Subcutaneous adipose tissue (tissue), 4 donors: ENCODE data around the gene ZMYND15. TPM values are rescaled to one million over a fixed set of nuclear protein-coding genes. Genes with fewer than 3 reads are reported as not detected.

Experiments used
- total RNA-seq, 4 donors: library from RNA; depleted of rRNA; stranded (reverse); fragments of >200 nt; gene quantifications; one replicate each; pipeline ENCODE4 v1.1.0, GENCODE V29; 2016
- TF ChIP-seq, protein P1 (sequence below): fragments of 450-650 bp; IDR thresholded peaks from one replicate; pipeline ENCODE4 v1.5.1; 2016; ENCODE audit warnings: low read depth, mild to moderate bottlenecking, control low read depth, antibody characterized with exemption, moderate library complexity

Gene ZMYND15
- total RNA-seq, 4 donors from 2014 or later: 0.65 to 4.6 (median 1.0) TPM

DNA sequence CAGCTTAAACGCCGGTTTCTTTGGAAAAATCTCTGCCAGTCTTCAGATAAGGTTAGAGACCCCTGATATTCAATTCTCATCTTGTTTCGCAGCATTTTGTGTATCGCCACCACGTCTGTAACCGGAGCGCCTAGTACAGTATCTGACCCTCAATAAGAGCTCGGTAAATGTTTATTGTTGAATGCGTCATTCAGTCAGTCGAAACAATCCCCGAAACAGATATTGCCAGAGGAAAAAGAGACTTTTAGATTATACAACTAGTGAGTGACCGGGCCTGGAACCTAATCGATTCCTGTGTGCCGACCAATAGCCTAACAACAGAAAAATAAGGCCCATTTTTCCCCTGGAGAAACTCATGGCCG, 36.3 kb upstream of the ZMYND15 start:
- TF ChIP-seq, protein P1, sequence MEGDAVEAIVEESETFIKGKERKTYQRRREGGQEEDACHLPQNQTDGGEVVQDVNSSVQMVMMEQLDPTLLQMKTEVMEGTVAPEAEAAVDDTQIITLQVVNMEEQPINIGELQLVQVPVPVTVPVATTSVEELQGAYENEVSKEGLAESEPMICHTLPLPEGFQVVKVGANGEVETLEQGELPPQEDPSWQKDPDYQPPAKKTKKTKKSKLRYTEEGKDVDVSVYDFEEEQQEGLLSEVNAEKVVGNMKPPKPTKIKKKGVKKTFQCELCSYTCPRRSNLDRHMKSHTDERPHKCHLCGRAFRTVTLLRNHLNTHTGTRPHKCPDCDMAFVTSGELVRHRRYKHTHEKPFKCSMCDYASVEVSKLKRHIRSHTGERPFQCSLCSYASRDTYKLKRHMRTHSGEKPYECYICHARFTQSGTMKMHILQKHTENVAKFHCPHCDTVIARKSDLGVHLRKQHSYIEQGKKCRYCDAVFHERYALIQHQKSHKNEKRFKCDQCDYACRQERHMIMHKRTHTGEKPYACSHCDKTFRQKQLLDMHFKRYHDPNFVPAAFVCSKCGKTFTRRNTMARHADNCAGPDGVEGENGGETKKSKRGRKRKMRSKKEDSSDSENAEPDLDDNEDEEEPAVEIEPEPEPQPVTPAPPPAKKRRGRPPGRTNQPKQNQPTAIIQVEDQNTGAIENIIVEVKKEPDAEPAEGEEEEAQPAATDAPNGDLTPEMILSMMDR: no peak

DNA sequence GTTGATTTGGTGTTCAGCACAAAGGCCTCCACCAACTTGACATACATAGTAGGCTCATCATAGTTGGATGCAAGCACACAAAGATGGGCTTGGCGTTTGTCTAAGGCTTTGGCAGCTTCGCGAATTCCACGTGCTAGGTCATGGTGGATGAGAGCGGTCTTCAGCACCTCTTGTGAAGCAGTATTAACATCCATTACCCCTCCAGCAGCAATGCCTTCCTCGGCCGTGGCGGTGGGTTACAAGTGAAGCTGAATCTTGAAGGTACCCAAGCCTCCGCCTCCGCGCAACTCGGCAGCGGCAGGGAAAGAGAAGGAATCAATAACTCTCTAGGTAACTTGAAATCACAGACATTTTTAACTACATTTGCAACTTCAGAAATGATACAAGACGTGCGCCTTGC, 34.6 kb upstream of the ZMYND15 start:
- TF ChIP-seq, protein P1: no peak

DNA sequence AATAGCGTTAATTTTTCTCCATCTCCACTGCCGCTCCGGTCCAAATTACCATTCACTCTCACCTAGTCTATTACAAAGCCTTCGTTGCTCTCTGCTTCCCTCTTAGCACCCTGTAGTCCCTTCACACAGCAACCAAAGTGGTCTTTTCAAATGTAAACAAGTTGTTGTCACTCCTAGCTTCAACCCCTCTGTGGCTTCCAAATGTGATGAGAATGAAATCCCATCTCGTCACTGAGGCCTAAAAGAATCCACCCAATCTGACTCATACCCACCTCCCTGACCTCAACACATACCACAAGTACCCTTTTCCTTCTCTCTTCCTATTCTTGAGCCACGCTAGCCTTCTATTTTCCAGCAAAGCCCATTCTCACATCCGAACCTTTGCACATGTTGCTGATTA, 33.5 kb upstream of the ZMYND15 start:
- TF ChIP-seq, protein P1: no peak

DNA sequence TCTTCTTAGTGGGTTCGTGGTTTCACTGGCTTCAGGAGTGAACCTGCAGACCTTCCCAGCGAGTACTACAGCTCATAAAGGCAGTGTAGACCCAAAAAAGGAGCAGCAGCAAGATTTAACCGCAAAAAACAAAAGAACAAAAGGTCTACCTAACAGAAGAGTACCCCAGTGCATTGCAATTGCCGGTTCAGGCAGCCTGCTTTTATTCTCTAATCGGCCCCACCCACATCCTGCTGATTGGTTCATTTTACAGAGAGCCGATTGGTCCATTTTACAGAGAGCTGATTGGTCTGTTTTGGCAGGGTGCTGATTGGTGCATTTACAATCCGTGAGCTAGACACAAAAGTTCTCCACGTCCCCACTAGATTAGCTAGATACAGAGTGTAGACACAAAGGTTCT, 31.2 kb upstream of the ZMYND15 start:
- TF ChIP-seq, protein P1: no peak

DNA sequence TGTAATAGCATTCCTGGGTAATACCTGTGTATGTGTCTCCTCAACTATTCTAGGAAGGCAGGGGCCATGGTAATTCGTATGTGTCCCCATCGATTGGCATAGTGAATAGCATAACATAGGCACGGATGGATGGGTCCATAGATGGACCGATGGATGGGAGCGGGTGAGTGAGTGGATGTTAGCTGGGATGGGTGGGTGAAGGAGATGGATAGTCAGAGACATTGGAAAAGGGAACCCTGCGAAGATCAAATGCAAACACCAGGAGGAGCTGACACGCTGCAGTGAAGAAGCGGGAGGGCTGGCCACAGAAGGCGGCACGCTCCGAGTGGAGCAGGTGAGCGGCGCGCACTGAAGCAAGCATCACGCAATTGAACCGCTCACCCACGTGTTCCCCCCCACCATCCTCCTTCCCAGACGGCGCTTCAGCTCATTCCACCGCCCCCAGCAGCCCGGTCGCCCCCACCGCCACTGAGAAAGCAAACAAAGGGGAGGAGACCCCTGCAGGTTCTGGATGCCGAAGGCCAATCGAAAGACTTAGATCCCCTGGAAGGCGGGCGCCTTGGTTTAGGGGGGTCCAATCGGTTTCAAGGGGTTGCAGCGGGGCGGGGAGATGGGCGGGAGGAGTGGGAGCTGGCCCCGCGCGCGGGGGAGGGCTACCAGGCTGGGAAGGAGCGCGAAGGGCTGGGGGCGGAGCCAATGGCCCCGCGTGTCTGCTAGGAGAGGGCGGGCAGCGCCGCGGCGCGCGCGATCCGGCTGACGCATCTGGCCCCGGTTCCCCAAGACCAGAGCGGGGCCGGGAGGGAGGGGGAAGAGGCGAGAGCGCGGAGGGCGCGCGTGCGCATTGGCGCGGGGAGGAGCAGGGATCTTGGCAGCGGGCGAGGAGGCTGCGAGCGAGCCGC, 29.6 kb upstream of the ZMYND15 start, which contains the start of gene ARRB2:
TSS of gene ARRB2 (plus strand) at position 839 of the 899 bp plus-strand sequence. CDS start 90 bp downstream, outside the sequence.
- TF ChIP-seq, protein P1: no peak

DNA sequence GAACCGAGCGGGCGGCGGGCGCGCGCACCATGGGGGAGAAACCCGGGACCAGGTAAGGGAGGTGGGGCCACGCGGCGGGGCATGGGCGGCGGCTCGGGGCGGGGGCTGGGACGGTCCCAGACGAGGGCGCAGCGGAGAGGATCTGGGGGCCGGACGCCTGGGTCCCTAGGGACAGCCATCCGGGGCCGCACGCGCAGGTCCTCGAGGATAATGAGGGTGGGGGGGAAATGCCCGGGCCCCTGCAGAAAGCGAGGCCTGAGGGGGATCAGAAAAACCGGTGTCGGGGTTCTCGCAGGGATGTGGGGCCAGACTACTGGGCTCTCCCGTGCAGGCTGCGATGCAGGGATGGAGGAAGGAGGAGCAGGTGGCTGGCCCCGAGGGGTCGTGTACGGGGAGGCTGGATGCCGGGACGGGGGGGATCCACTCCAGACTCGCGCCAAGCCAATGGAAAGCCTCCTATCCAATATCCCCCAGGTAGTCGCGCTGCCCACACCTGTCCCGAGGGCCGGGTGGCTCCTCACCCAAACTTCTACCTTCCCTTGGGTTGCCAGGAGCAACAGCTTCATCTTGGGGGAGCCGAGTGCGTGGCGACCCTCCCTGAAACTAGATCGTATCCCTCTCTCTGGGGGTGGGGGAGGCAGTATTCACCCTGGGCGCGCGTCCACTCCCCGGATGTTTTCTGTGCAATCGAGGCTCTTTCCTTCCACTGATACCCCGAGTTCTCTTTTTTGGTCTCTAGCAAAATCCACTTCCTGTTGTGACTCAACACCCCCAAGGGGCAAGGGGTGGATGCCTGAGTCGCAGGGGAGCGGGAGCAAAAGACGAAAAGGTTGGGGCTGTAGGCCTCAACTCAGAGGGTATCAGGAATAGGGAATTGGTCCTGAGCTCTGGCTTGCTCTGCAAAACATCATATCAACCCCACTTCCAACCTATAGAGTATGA, 28.7 kb upstream of the ZMYND15 start:
- TF ChIP-seq, protein P1: no peak

DNA sequence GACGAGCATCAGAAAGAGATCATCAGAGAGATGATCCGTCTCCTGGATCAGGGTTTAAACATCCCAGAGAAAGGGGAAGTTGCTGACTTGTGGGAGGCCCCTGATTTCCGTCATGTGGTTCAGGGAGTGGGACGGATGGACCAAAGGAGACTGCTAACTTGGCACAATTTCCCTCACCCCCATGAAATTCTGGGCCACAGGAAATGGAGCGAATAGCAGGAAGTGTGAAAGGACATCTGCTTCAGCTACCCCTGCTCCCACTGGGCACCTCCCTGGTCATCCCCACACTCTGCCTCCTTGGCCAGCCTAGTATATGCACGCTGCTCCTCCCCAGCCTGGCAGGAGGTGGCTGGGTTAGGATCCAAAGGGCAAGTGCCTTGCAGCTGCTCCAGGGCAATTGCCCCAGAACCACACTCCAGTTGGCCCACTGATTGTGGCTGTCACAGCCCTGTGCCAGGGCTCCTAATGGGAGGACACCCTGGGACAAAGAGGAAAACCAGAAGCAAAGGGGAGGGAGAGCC, 27.9 kb upstream of the ZMYND15 start:
- TF ChIP-seq, protein P1: no peak
